Measurements from ENCODE around the gene D2HGDH.

Gene D2HGDH

DNA sequence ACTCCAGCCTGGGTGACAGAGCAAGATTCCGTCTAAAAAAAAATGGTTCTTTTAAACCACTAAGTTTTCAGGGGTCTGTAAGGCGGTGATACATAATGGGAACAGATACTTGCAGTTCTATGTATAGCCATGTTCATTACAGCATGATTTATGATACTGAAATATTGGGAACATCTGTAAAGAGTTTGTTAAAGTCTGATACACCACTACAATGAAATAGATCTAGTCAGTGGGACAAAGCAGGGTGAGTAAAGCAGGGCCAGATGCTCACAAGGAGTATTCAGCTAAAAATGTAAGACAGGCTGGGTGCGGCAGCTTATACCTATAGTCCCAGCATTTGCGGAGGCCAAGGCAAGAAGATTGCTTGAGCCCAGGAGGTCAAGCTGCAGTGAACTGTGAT lies 38.8 kb upstream of the D2HGDH start:
- in situ Hi-C loops (cut with HindIII; ENCODE audit: low sequenced_read_pairs) = no loop called here
- TF ChIP-seq, protein P1, sequence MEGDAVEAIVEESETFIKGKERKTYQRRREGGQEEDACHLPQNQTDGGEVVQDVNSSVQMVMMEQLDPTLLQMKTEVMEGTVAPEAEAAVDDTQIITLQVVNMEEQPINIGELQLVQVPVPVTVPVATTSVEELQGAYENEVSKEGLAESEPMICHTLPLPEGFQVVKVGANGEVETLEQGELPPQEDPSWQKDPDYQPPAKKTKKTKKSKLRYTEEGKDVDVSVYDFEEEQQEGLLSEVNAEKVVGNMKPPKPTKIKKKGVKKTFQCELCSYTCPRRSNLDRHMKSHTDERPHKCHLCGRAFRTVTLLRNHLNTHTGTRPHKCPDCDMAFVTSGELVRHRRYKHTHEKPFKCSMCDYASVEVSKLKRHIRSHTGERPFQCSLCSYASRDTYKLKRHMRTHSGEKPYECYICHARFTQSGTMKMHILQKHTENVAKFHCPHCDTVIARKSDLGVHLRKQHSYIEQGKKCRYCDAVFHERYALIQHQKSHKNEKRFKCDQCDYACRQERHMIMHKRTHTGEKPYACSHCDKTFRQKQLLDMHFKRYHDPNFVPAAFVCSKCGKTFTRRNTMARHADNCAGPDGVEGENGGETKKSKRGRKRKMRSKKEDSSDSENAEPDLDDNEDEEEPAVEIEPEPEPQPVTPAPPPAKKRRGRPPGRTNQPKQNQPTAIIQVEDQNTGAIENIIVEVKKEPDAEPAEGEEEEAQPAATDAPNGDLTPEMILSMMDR (IDR thresholded peaks at IDR 0.05; ENCODE audit: low read depth, low read length, missing control alignments) = no peak
- DNase-seq (ENCODE audit: low read depth) = no peak
- no peak overlapping the region for H3K4me3 ChIP-seq (ENCODE audit: low read depth, low read length)

- peak overlapping the region; percentile 76 for H3K4me3 ChIP-seq (ENCODE audit: low read depth, low read length)
- TF ChIP-seq, protein P1 (IDR thresholded peaks at IDR 0.05; ENCODE audit: low read depth, low read length, missing control alignments) = peak; percentile 41
- no peak for DNase-seq (ENCODE audit: low read depth)
- in situ Hi-C loops (cut with HindIII; ENCODE audit: low sequenced_read_pairs) = no loop called here
Measured at GRCh38 chr2:241701149-241701398, 33.4 kb upstream of the D2HGDH start.

- H3K4me3 ChIP-seq (ENCODE audit: low read depth, low read length) = peak within 1 kb of the TSS; percentile 76
- in situ Hi-C loops (cut with HindIII; ENCODE audit: low sequenced_read_pairs) = no loop called here
- TF ChIP-seq, protein P1 (IDR thresholded peaks at IDR 0.05; ENCODE audit: low read depth, low read length, missing control alignments) = no peak
- peak; percentile 73 for DNase-seq (ENCODE audit: low read depth)
Measured at GRCh38 chr2:241701399-241702154, 32.9 kb upstream of the D2HGDH start, which contains the start of gene ING5. Gene ING5 (plus strand): TSS chr2:241702039. CDS start chr2:241702066, 27 bp downstream.

- in situ Hi-C loops (cut with HindIII; ENCODE audit: low sequenced_read_pairs) = no loop called here
- TF ChIP-seq, protein P1 (IDR thresholded peaks at IDR 0.05; ENCODE audit: low read depth, low read length, missing control alignments) = peak; percentile 37
- peak overlapping the region; percentile 76 for H3K4me3 ChIP-seq (ENCODE audit: low read depth, low read length)
- DNase-seq (ENCODE audit: low read depth) = no peak
Measured at GRCh38 chr2:241702155-241703031, 32.0 kb upstream of the D2HGDH start.

GRCh38 chr2:241703032-241703604 lies 31.3 kb upstream of the D2HGDH start:
- DNase-seq (ENCODE audit: low read depth) = no peak
- TF ChIP-seq, protein P1 (IDR thresholded peaks at IDR 0.05; ENCODE audit: low read depth, low read length, missing control alignments) = no peak
- in situ Hi-C loops (cut with HindIII; ENCODE audit: low sequenced_read_pairs) = no loop called here
- peak overlapping the region; percentile 76 for H3K4me3 ChIP-seq (ENCODE audit: low read depth, low read length)

- DNase-seq (ENCODE audit: low read depth) = no peak
- in situ Hi-C loops (cut with HindIII; ENCODE audit: low sequenced_read_pairs) = no loop called here
- TF ChIP-seq, protein P1 (IDR thresholded peaks at IDR 0.05; ENCODE audit: low read depth, low read length, missing control alignments) = no peak
- no peak overlapping the region for H3K4me3 ChIP-seq (ENCODE audit: low read depth, low read length)
Measured at GRCh38 chr2:241706537-241706936, 27.9 kb upstream of the D2HGDH start.
